ENCODE data around the gene CNTD1.

CNTD1 gene

GRCh38 chr17:42817866-42818265, 19.2 kb downstream of the CNTD1 start:
- no peaks in the 10 kb centered on the region for H3K4me1 ChIP-seq (ENCODE audit: control insufficient read depth, insufficient read depth, low read length)
- H3K4me3 ChIP-seq (ENCODE audit: low read depth, low read length), result no peak overlapping the region
- H3K36me3 ChIP-seq (ENCODE audit: control insufficient read depth, insufficient read depth, low read length), result peaks cover 78% of the 10 kb centered on the region
- no peaks in the 10 kb centered on the region for H3K27me3 ChIP-seq (ENCODE audit: control insufficient read depth, insufficient read depth, low read length)
- H3K9ac ChIP-seq (ENCODE audit: low read length), result no peak overlapping the region
- H3K27ac ChIP-seq (ENCODE audit: low read depth, low read length), result no peak overlapping the region
- no peaks in the 10 kb centered on the region for H3K9me3 ChIP-seq (ENCODE audit: control insufficient read depth, insufficient read depth, low read depth, low read length)

GRCh38 chr17:42818379-42818778, 19.7 kb downstream of the CNTD1 start:
- H3K27me3 ChIP-seq (ENCODE audit: control insufficient read depth, insufficient read depth, low read length), result no peaks in the 10 kb centered on the region
- H3K27ac ChIP-seq (ENCODE audit: low read depth, low read length), result no peak overlapping the region
- H3K9me3 ChIP-seq (ENCODE audit: control insufficient read depth, insufficient read depth, low read depth, low read length), result no peaks in the 10 kb centered on the region
- H3K36me3 ChIP-seq (ENCODE audit: control insufficient read depth, insufficient read depth, low read length), result peaks cover 78% of the 10 kb centered on the region
- no peaks in the 10 kb centered on the region for H3K4me1 ChIP-seq (ENCODE audit: control insufficient read depth, insufficient read depth, low read length)
- H3K4me3 ChIP-seq (ENCODE audit: low read depth, low read length), result no peak overlapping the region
- H3K9ac ChIP-seq (ENCODE audit: low read length), result no peak overlapping the region

- H3K27ac ChIP-seq (ENCODE audit: low read depth, low read length), result no peak overlapping the region
- no peaks in the 10 kb centered on the region for H3K9me3 ChIP-seq (ENCODE audit: control insufficient read depth, insufficient read depth, low read depth, low read length)
- no peaks in the 10 kb centered on the region for H3K4me1 ChIP-seq (ENCODE audit: control insufficient read depth, insufficient read depth, low read length)
- H3K4me3 ChIP-seq (ENCODE audit: low read depth, low read length), result no peak overlapping the region
- H3K9ac ChIP-seq (ENCODE audit: low read length), result no peak overlapping the region
- no peaks in the 10 kb centered on the region for H3K27me3 ChIP-seq (ENCODE audit: control insufficient read depth, insufficient read depth, low read length)
- H3K36me3 ChIP-seq (ENCODE audit: control insufficient read depth, insufficient read depth, low read length), result peaks cover 62% of the 10 kb centered on the region
Observed at GRCh38 chr17:42819939-42820535, 21.4 kb downstream of the CNTD1 start.

- peaks cover 50% of the 10 kb centered on the region for H3K36me3 ChIP-seq (ENCODE audit: control insufficient read depth, insufficient read depth, low read length)
- no peak overlapping the region for H3K9ac ChIP-seq (ENCODE audit: low read length)
- H3K4me3 ChIP-seq (ENCODE audit: low read depth, low read length), result no peak overlapping the region
- H3K27ac ChIP-seq (ENCODE audit: low read depth, low read length), result no peak overlapping the region
- H3K27me3 ChIP-seq (ENCODE audit: control insufficient read depth, insufficient read depth, low read length), result no peaks in the 10 kb centered on the region
- H3K4me1 ChIP-seq (ENCODE audit: control insufficient read depth, insufficient read depth, low read length), result no peaks in the 10 kb centered on the region
- no peaks in the 10 kb centered on the region for H3K9me3 ChIP-seq (ENCODE audit: control insufficient read depth, insufficient read depth, low read depth, low read length)
Observed at GRCh38 chr17:42821176-42821575, 22.5 kb downstream of the CNTD1 start.

GRCh38 chr17:42827472-42827871, 28.8 kb downstream of the CNTD1 start:
- Histone ChIP-seq H3K4me3 (ENCODE audit: low read depth, low read length) (no peak overlapping the region), H3K27ac (ENCODE audit: low read depth, low read length) (no peak overlapping the region), H3K36me3 (ENCODE audit: control insufficient read depth, insufficient read depth, low read length) (no peaks in the 10 kb centered on the region), H3K4me1 (ENCODE audit: control insufficient read depth, insufficient read depth, low read length) (peaks cover 6% of the 10 kb centered on the region; the same call in 1 of the 2 replicates), H3K27me3 (ENCODE audit: control insufficient read depth, insufficient read depth, low read length) (peaks cover 12% of the 10 kb centered on the region; the same call in 1 of the 2 replicates), H3K9ac (ENCODE audit: low read length) (no peak overlapping the region), H3K9me3 (ENCODE audit: control insufficient read depth, insufficient read depth, low read depth, low read length) (no peaks in the 10 kb centered on the region)

GRCh38 chr17:42830971-42831370, 32.3 kb downstream of the CNTD1 start:
- H3K36me3 ChIP-seq (ENCODE audit: control insufficient read depth, insufficient read depth, low read length), result peaks cover 16% of the 10 kb centered on the region
- H3K9me3 ChIP-seq (ENCODE audit: control insufficient read depth, insufficient read depth, low read depth, low read length), result no peaks in the 10 kb centered on the region
- H3K4me3 ChIP-seq (ENCODE audit: low read depth, low read length), result no peak overlapping the region
- no peak overlapping the region for H3K27ac ChIP-seq (ENCODE audit: low read depth, low read length)
- H3K9ac ChIP-seq (ENCODE audit: low read length), result no peak overlapping the region
- peaks cover 12% of the 10 kb centered on the region; the same call in 1 of the 2 replicates for H3K27me3 ChIP-seq (ENCODE audit: control insufficient read depth, insufficient read depth, low read length)
- peaks cover 7% of the 10 kb centered on the region; the same call in 1 of the 2 replicates for H3K4me1 ChIP-seq (ENCODE audit: control insufficient read depth, insufficient read depth, low read length)

GRCh38 chr17:42832213-42832933, 33.7 kb downstream of the CNTD1 start:
- H3K9ac ChIP-seq (ENCODE audit: low read length), result peak overlapping the region; percentile 93
- peaks cover 26% of the 10 kb centered on the region for H3K36me3 ChIP-seq (ENCODE audit: control insufficient read depth, insufficient read depth, low read length)
- peaks cover 7% of the 10 kb centered on the region; the same call in 1 of the 2 replicates for H3K4me1 ChIP-seq (ENCODE audit: control insufficient read depth, insufficient read depth, low read length)
- H3K27ac ChIP-seq (ENCODE audit: low read depth, low read length), result peak overlapping the region; percentile 86
- no peaks in the 10 kb centered on the region for H3K9me3 ChIP-seq (ENCODE audit: control insufficient read depth, insufficient read depth, low read depth, low read length)
- H3K27me3 ChIP-seq (ENCODE audit: control insufficient read depth, insufficient read depth, low read length), result peaks cover 7% of the 10 kb centered on the region; the same call in 1 of the 2 replicates
- peak overlapping the region; percentile 83 for H3K4me3 ChIP-seq (ENCODE audit: low read depth, low read length)

GRCh38 chr17:42832934-42833766, 34.5 kb downstream of the CNTD1 start, which contains the start of gene PSME3:
PSME3 (plus strand) TSS chr17:42833397; CDS start chr17:42833632, 235 bp downstream.
- Histone ChIP-seq H3K36me3 (ENCODE audit: control insufficient read depth, insufficient read depth, low read length) (peaks cover 34% of the 10 kb centered on the region), H3K4me1 (ENCODE audit: control insufficient read depth, insufficient read depth, low read length) (peaks cover 7% of the 10 kb centered on the region; the same call in 1 of the 2 replicates), H3K9ac (ENCODE audit: low read length) (peak within 1 kb of the TSS; percentile 93), H3K27ac (ENCODE audit: low read depth, low read length) (peak within 1 kb of the TSS; percentile 86), H3K4me3 (ENCODE audit: low read depth, low read length) (peak within 1 kb of the TSS; percentile 83), H3K9me3 (ENCODE audit: control insufficient read depth, insufficient read depth, low read depth, low read length) (no peaks in the 10 kb centered on the region), H3K27me3 (ENCODE audit: control insufficient read depth, insufficient read depth, low read length) (0 out of 2 replicates have a peak, but pooled peaks cover 3% of the 10 kb centered on the region)

GRCh38 chr17:42833767-42834422, 35.2 kb downstream of the CNTD1 start:
- Histone ChIP-seq H3K9ac (ENCODE audit: low read length) (peak overlapping the region; percentile 93), H3K9me3 (ENCODE audit: control insufficient read depth, insufficient read depth, low read depth, low read length) (no peaks in the 10 kb centered on the region), H3K27ac (ENCODE audit: low read depth, low read length) (peak overlapping the region; percentile 86), H3K4me1 (ENCODE audit: control insufficient read depth, insufficient read depth, low read length) (peaks cover 7% of the 10 kb centered on the region; the same call in 1 of the 2 replicates), H3K27me3 (ENCODE audit: control insufficient read depth, insufficient read depth, low read length) (0 out of 2 replicates have a peak, but pooled peaks cover 3% of the 10 kb centered on the region), H3K36me3 (ENCODE audit: control insufficient read depth, insufficient read depth, low read length) (peaks cover 42% of the 10 kb centered on the region), H3K4me3 (ENCODE audit: low read depth, low read length) (peak overlapping the region; percentile 83)

- H3K4me3 ChIP-seq (ENCODE audit: low read depth, low read length), result no peak overlapping the region
- H3K9ac ChIP-seq (ENCODE audit: low read length), result no peak overlapping the region
- peaks cover 7% of the 10 kb centered on the region; the same call in 1 of the 2 replicates for H3K4me1 ChIP-seq (ENCODE audit: control insufficient read depth, insufficient read depth, low read length)
- H3K27me3 ChIP-seq (ENCODE audit: control insufficient read depth, insufficient read depth, low read length), result no peaks in the 10 kb centered on the region
- H3K9me3 ChIP-seq (ENCODE audit: control insufficient read depth, insufficient read depth, low read depth, low read length), result no peaks in the 10 kb centered on the region
- no peak overlapping the region for H3K27ac ChIP-seq (ENCODE audit: low read depth, low read length)
- H3K36me3 ChIP-seq (ENCODE audit: control insufficient read depth, insufficient read depth, low read length), result peaks cover 56% of the 10 kb centered on the region
Observed at GRCh38 chr17:42835732-42836131, 37.1 kb downstream of the CNTD1 start.

Measured in HUES6 (cell line).